Measurements from ENCODE around the gene SUPT3H.

SUPT3H gene

DNA sequence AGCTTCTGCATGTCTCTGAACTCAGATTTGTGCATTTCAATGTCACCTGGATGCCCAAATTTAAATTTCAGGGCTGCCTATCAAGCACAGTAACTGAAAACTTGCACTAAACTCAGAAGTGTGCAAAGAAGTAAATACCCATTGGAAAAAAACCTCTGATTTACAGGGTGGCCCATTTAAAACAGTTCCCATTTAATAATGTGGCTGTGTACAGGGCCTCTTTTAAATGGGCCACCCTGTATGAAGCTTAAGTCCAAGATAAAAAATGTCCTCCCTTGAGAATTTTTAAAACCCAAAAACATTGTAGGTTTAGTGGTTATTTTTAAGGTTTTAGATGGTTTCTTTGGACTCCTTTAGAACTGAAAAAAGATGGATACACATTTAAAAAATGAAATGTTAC lies 251.7 kb downstream of the SUPT3H start:
- Histone ChIP-seq H3K9me3 (ENCODE audit: severe bottlenecking) (no peaks in the 10 kb centered on the region), H3K36me3 (no peaks in the 10 kb centered on the region), H3K4me3 (ENCODE audit: low read depth, low read length) (no peak overlapping the region), H3K27ac (no peak overlapping the region), H3K27me3 (ENCODE audit: insufficient read depth, low read depth, severe bottlenecking) (no peaks in the 10 kb centered on the region)
- TF ChIP-seq CTCF (IDR thresholded peaks at IDR 0.05; ENCODE audit: low read depth, low read length): no peak
- DNase-seq: no peak

DNA sequence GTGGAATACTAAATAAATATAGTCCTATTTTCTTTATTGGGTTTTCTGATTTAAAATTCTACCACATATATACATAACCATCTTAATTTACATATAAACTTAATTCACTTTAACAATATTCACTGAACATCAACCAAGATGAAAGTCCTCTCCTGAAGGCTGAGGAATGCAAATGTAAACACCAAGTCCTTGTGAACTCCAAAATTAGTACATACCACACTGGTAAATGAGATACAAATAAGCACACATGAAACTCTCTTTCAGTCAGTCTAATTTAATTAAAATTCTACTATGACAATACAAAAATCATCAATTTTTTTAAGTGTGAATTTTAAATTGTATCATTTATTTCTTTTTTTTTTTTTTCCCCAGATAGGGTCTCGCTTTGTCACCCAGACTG lies 254.7 kb downstream of the SUPT3H start:
- Histone ChIP-seq H3K27ac (no peak overlapping the region), H3K27me3 (ENCODE audit: insufficient read depth, low read depth, severe bottlenecking) (no peaks in the 10 kb centered on the region), H3K36me3 (no peaks in the 10 kb centered on the region), H3K4me3 (ENCODE audit: low read depth, low read length) (no peak overlapping the region), H3K9me3 (ENCODE audit: severe bottlenecking) (no peaks in the 10 kb centered on the region)
- TF ChIP-seq CTCF (IDR thresholded peaks at IDR 0.05; ENCODE audit: low read depth, low read length): no peak
- no peak for DNase-seq

- no peaks in the 10 kb centered on the region for H3K36me3 ChIP-seq
Measured at GRCh38 chr6:45118754-45119153, 259.0 kb downstream of the SUPT3H start.

GRCh38 chr6:45116714-45117410 lies 260.9 kb downstream of the SUPT3H start:
- H3K9me3 ChIP-seq (ENCODE audit: severe bottlenecking): no peaks in the 10 kb centered on the region
- no peak overlapping the region for H3K27ac ChIP-seq
- no peak overlapping the region for H3K4me3 ChIP-seq (ENCODE audit: low read depth, low read length)
- DNase-seq: no peak
- no peak for TF ChIP-seq CTCF (IDR thresholded peaks at IDR 0.05; ENCODE audit: low read depth, low read length)
- H3K27me3 ChIP-seq (ENCODE audit: insufficient read depth, low read depth, severe bottlenecking): no peaks in the 10 kb centered on the region
- H3K36me3 ChIP-seq: no peaks in the 10 kb centered on the region

More at GRCh38 chr6:45118754-45119153, 259.0 kb downstream of the SUPT3H start:
- Histone ChIP-seq H3K27ac (no peak overlapping the region), H3K4me3 (ENCODE audit: low read depth, low read length) (no peak overlapping the region), H3K27me3 (ENCODE audit: insufficient read depth, low read depth, severe bottlenecking) (no peaks in the 10 kb centered on the region), H3K9me3 (ENCODE audit: severe bottlenecking) (no peaks in the 10 kb centered on the region)
- DNase-seq: no peak
- TF ChIP-seq CTCF (IDR thresholded peaks at IDR 0.05; ENCODE audit: low read depth, low read length): no peak

GRCh38 chr6:45115696-45116095 lies 262.0 kb downstream of the SUPT3H start:
- Histone ChIP-seq H3K36me3 (no peaks in the 10 kb centered on the region), H3K27me3 (ENCODE audit: insufficient read depth, low read depth, severe bottlenecking) (no peaks in the 10 kb centered on the region), H3K27ac (no peak overlapping the region), H3K9me3 (ENCODE audit: severe bottlenecking) (no peaks in the 10 kb centered on the region), H3K4me3 (ENCODE audit: low read depth, low read length) (no peak overlapping the region)
- DNase-seq: no peak
- TF ChIP-seq CTCF (IDR thresholded peaks at IDR 0.05; ENCODE audit: low read depth, low read length): no peak

DNA sequence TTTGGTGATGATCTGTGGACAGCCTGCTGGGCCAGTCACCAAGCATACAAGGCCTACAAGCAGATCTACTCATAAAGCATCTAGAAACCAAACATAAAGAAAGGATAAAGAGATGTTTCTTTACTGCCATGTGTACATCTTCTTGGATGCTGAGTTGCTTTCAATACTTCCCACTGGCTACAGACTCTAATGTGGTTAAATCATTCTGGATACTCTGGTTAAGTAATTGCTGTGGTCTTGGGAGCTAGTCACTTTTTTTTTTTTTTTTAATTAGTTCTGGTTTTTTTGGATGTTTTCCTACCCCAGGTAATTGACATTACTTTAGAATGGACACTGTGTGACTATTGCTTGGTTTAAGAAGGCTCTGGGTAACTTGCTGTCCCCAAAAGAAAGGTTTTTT lies 265.0 kb downstream of the SUPT3H start:
- H3K36me3 ChIP-seq: no peaks in the 10 kb centered on the region
- no peak for TF ChIP-seq CTCF (IDR thresholded peaks at IDR 0.05; ENCODE audit: low read depth, low read length)
- H3K9me3 ChIP-seq (ENCODE audit: severe bottlenecking): no peaks in the 10 kb centered on the region
- no peaks in the 10 kb centered on the region for H3K27me3 ChIP-seq (ENCODE audit: insufficient read depth, low read depth, severe bottlenecking)
- no peak overlapping the region for H3K4me3 ChIP-seq (ENCODE audit: low read depth, low read length)
- H3K27ac ChIP-seq: no peak overlapping the region
- no peak for DNase-seq

Data from WERI-Rb-1 (cell line).